ENCODE results near the gene NR4A1. TPM values are rescaled to one million over a fixed set of nuclear protein-coding genes. Genes with fewer than 3 reads are reported as not detected.
A peak's percentile ranks its signal among the peaks of the same experiment; 100 is the strongest.

NR4A1 gene
- total and polyA plus RNA-seq, 9 of the 15 experiments (the other 6 are each of a cell fraction or from before 2014, with no cell fraction given), result 0.07 to 4.7 (median 1.9) TPM; not detected in 1

DNA sequence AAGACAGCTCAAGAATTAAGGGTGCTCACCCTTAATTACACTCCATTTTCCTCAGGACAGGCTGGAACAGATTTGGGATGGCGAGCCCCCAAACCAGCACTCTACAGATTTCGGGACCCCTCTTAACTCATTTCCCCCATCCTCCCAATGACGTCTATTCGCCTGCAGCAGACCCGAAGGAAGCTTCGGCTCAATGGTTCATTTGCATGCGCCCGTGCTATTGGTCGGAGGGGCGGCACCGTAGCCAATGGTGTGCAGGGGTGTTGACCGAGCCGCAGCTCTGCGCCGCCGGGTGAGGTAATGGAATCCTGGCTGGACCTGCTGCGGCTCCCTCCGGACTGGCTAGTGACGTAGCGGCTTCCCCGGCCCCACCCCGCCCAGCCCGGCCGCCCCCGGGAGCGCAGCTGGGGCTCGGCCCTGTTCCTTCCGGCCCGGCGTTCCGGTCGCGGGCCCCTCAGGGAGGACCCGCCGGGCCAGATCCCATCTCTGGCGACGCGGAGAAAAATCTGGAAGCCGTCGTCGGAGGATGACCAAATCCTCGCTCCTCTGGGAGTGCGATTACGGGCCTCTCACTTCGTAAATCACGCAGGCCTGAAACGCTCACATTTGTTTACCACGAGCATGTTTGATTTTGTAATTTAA, 18.3 kb upstream of the NR4A1 start (continued):
- TF ChIP-seq, protein P1, sequence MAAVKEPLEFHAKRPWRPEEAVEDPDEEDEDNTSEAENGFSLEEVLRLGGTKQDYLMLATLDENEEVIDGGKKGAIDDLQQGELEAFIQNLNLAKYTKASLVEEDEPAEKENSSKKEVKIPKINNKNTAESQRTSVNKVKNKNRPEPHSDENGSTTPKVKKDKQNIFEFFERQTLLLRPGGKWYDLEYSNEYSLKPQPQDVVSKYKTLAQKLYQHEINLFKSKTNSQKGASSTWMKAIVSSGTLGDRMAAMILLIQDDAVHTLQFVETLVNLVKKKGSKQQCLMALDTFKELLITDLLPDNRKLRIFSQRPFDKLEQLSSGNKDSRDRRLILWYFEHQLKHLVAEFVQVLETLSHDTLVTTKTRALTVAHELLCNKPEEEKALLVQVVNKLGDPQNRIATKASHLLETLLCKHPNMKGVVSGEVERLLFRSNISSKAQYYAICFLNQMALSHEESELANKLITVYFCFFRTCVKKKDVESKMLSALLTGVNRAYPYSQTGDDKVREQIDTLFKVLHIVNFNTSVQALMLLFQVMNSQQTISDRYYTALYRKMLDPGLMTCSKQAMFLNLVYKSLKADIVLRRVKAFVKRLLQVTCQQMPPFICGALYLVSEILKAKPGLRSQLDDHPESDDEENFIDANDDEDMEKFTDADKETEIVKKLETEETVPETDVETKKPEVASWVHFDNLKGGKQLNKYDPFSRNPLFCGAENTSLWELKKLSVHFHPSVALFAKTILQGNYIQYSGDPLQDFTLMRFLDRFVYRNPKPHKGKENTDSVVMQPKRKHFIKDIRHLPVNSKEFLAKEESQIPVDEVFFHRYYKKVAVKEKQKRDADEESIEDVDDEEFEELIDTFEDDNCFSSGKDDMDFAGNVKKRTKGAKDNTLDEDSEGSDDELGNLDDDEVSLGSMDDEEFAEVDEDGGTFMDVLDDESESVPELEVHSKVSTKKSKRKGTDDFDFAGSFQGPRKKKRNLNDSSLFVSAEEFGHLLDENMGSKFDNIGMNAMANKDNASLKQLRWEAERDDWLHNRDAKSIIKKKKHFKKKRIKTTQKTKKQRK (IDR thresholded peaks at IDR 0.05; ENCODE audit: borderline replicate concordance, low read depth, low read length), result no peak
- no peak for TF ChIP-seq BMI1 (IDR thresholded peaks at IDR 0.05; ENCODE audit: low read length)
- no peak for TF ChIP-seq PCBP1 (IDR thresholded peaks at IDR 0.05; ENCODE audit: low read depth, low read length, poor library complexity, severe bottlenecking)
- peak; percentile 84 for TF ChIP-seq NFYB (IDR thresholded peaks at IDR 0.05; ENCODE audit: extremely low read depth, insufficient read length)
- no peak for TF ChIP-seq EHMT2 (IDR thresholded peaks at IDR 0.05)
- no peak for TF ChIP-seq NFE2L1 (tag; IDR thresholded peaks at IDR 0.05; ENCODE audit: borderline replicate concordance, low read depth)
- no peak for TF ChIP-seq ZNF23 (CRISPR knock-in tag; IDR thresholded peaks at IDR 0.05)
- TF ChIP-seq TCF7L2 (IDR thresholded peaks at IDR 0.05; ENCODE audit: low read depth, low read length), result no peak
- no peak for TF ChIP-seq MTA3 (IDR thresholded peaks at IDR 0.05; ENCODE audit: borderline replicate concordance)
- TF ChIP-seq ESRRA (IDR thresholded peaks at IDR 0.05; ENCODE audit: borderline replicate concordance, low read depth), result no peak; the same call in 1 of the 2 replicates
- TF ChIP-seq, protein P2, sequence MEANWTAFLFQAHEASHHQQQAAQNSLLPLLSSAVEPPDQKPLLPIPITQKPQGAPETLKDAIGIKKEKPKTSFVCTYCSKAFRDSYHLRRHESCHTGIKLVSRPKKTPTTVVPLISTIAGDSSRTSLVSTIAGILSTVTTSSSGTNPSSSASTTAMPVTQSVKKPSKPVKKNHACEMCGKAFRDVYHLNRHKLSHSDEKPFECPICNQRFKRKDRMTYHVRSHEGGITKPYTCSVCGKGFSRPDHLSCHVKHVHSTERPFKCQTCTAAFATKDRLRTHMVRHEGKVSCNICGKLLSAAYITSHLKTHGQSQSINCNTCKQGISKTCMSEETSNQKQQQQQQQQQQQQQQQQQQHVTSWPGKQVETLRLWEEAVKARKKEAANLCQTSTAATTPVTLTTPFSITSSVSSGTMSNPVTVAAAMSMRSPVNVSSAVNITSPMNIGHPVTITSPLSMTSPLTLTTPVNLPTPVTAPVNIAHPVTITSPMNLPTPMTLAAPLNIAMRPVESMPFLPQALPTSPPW (CRISPR knock-in tag; IDR thresholded peaks at IDR 0.05), result peak; percentile 87
- no peak for TF ChIP-seq MIER1 (IDR thresholded peaks at IDR 0.05; ENCODE audit: low read depth)
- TF ChIP-seq SRSF9 (IDR thresholded peaks at IDR 0.05; ENCODE audit: borderline replicate concordance, low read depth, low read length), result no peak
- no peak for TF ChIP-seq GTF2E2 (tag; IDR thresholded peaks at IDR 0.05)
- TF ChIP-seq CHCHD3 (CRISPR knock-in tag; IDR thresholded peaks at IDR 0.05), result no peak
- peak; percentile 9 for TF ChIP-seq RBM25 (IDR thresholded peaks at IDR 0.05; ENCODE audit: low read depth, low read length, severe bottlenecking)
- no peak for TF ChIP-seq ZNF586 (CRISPR knock-in tag; conservative IDR thresholded peaks at IDR 0.05)
- TF ChIP-seq NEUROD1 (IDR thresholded peaks at IDR 0.05; ENCODE audit: borderline replicate concordance, low read depth, low read length, partially characterized antibody), result peak; percentile 19
- peak; percentile 76 for TF ChIP-seq HMGN3 (IDR thresholded peaks at IDR 0.05; ENCODE audit: borderline replicate concordance, extremely low read depth, insufficient read length, low read depth, low read length)
- TF ChIP-seq ILF3 (IDR thresholded peaks at IDR 0.05; ENCODE audit: borderline replicate concordance), result no peak
- no peak for TF ChIP-seq ILK (tag; IDR thresholded peaks at IDR 0.05; ENCODE audit: borderline replicate concordance, low read depth)
- TF ChIP-seq L3MBTL2 (IDR thresholded peaks at IDR 0.05), result peak; percentile 70; the same call in 1 of the 2 replicates
- TF ChIP-seq, protein P3, sequence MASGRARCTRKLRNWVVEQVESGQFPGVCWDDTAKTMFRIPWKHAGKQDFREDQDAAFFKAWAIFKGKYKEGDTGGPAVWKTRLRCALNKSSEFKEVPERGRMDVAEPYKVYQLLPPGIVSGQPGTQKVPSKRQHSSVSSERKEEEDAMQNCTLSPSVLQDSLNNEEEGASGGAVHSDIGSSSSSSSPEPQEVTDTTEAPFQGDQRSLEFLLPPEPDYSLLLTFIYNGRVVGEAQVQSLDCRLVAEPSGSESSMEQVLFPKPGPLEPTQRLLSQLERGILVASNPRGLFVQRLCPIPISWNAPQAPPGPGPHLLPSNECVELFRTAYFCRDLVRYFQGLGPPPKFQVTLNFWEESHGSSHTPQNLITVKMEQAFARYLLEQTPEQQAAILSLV (tag; IDR thresholded peaks at IDR 0.05), result no peak

Measured in K562 (cell line).